Middle frontal gyrus (tissue), 1 donor: Measurements from ENCODE around the gene SYT2.
"Not testable (repeated sequence)": the region's sequence is repeated elsewhere in the genome, so short reads cannot be mapped to it uniquely, and the experiment has no call there.

Source experiments
- DNase-seq: peaks from one replicate; pipeline ENCODE4 v3.0.0-alpha.2; 2015; ENCODE audit warnings: low spot score; ENCODE audit errors: extremely low spot score

Gene SYT2

DNA sequence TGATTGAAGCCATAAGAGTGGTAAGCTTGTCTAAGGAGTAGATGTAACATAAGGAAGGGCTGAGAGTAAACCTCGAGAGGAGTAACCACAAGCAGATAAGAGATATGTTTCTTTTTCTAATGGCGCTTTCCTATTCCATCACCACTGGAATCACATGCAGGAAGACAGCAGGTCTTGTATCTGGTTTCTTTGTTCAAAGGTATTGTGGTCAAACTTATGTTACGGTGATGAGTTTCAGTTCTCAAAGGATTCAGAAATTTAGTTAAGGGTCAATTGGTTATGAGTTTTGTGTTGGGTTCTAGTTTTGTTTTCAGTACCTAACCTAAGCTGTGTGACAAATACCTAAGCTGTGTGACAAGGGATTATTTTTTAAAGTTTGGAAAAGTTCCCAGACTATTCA is 163.5 kb downstream of the SYT2 start:
- DNase-seq = not testable (repeated sequence)

DNA sequence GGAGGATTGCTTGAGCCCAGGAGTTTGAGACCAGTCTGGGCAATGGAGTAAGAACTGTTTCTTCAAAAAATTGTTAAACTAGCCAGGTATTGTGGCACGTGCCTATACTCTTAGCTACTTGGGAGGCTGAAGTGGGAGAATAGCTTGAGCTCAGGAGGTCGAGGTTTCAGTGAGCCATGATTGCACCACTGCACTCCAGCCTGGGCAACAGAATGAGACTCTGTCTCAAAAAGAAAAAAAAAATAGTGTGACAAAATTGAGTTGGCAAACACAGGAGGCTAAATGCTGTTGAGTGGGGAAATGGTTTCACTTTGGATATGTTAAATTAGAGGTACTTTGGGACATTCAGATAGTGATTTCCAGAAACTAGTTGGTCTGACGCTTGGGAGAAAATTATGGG is 163.9 kb downstream of the SYT2 start:
- not testable (repeated sequence) for DNase-seq

DNA sequence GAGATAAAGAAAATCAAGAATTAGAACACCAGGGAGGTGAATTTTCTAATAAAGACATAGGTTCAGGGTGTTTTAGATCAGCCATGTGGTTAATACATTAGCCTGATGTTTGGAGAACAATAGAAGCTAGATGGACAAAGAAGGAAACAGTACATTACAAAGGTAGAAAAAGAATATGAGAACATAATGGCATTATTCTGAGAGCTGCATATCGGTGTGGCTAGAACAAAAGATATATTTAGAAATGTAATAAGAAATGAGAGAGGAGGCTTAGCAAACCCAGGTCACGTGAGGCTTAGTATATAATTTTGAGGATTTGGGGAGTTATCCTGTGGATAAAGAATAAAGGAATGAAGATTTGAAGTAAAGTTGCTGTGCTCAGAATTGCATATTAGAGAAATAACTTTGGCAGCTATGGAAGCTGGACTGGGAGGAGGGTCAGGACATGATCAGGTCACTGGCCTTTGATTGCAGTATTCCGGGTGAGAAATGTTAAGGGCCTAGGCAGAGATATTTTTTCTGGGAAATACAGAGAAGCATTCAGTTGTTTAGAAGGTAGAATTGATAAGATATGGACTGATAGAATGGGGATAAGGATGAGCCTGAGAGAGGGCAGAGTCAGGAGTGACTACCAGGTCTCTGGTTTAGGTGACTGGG is 164.5 kb downstream of the SYT2 start:
- DNase-seq = not testable (repeated sequence)

DNA sequence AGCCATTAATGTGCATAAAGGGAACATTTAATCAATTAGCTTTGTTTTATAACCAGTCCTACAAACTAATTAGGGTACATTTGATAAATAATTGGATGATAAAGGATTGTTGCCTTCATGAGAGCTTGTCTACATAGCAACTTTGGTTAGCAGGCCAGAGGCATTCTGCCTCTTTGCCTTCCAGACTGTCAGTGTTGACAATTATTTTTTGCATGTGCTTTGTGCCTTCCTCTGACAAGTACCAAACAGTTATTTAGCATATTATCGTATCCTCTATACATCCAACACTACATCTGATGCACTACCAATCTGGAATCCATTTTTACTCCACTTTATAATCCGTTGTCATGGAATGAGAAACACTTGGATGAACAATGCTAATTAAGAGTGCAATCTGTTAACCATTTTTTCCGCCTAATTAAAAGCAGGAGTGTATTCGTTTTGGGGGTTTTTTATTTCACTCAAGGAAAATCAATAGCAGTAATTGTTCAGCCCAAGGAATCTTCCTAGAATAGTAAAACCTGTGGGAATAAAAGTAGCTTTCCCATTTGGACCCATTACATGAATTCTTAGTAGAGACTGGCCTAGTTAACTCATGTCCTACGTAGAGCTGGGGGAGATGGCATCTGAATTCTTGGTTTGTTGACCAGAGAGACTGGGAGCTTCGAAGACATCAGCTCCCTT is 165.3 kb downstream of the SYT2 start:
- not testable (repeated sequence) for DNase-seq

DNA sequence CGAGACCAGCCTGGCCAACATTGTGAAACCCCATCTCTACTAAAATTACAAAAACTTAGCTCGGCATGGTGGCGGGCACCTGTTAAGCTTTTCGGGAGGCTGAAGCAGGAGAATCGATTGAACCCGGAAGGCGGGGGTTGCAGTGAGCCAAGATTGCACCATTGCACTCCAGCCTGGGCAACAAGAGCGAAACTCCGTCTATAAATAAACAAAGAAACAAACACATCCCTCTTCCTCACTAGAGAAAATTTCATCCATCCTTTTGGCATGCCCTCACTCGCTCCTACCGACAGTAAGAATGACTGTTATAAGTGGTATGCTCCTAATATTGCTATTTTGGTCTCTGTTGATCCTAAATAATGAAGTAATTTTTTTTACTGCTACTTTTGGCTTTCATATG is 166.7 kb downstream of the SYT2 start:
- not testable (repeated sequence) for DNase-seq

DNA sequence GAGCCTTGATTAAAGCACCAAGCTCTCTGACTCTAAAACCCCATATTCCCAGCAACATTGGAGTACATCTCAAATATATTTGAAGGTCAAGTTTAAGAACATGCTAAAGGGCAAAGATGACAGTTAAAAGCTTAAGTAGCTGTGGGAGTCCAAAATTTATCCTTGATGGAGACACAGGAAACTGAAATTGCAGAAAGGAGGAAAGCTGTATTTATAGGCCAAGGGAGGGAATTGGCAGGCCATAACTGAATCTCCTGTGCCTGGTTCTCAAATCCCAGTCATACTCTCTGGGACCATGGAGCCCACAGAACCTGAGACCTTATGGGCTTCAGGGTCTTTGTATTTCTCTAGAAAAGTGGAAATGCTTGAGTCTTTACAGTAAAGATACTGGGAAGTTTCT is 167.8 kb downstream of the SYT2 start:
- not testable (repeated sequence) for DNase-seq

DNA sequence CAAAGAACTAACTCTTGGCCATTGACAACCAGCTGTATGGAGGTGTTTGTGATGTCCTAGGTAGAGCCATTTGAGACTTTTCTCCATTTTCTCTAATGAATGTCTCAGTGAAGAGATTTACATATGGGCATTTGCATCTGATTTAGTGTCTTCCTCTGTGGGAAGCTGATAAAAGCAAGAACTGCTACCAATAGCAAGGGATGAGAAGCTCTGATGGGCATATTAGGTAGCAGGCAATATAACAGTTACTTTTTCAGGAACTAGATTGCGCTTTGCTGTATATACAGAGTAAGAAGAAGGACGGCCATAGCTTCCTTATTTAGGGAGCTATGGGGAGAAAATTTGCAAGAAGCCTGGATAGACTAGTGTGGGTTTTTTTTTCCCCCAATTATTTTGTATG is 169.4 kb downstream of the SYT2 start:
- DNase-seq = not testable (repeated sequence)
